CD4-positive, alpha-beta T cell treated with Interleukin-2 at 100 ng/mL for 4 hours (primary cell): ENCODE measurements around the gene TMEM178B.
"Not testable (repeated sequence)": the region's sequence is repeated elsewhere in the genome, so short reads cannot be mapped to it uniquely, and the experiment has no call there.

Source experiments
- DNase-seq: peaks from one replicate; pipeline ENCODE4 v3.0.0-alpha.2; 2020; ENCODE audit warnings: low spot score

Gene TMEM178B

GRCh38 chr7:141390339-141390738 is 316.5 kb downstream of the TMEM178B start:
- DNase-seq, result no peak

DNA sequence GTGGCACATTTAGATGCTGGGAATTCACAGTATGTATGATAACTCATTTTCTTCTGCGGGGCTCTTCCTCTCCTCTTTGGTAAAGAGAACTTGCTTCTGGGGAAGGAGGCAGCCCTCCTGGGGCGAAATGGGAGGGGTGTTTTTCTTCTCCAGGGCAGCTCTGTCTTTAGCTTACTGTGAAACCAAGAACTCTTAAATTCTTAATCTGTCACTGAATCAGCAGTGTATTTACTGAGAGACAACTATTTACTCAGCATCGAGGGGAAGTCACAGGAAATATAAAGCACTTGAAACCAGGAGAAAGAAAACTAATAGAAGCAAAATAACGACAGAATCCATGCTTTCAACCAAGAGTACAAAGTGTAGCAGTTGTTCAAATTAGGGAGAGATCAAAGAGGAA is 319.2 kb downstream of the TMEM178B start:
- no peak for DNase-seq

- DNase-seq, result no peak
Observed at GRCh38 chr7:141397236-141398163, 323.6 kb downstream of the TMEM178B start.

- DNase-seq, result no peak
Observed at GRCh38 chr7:141400356-141400755, 326.5 kb downstream of the TMEM178B start.

DNA sequence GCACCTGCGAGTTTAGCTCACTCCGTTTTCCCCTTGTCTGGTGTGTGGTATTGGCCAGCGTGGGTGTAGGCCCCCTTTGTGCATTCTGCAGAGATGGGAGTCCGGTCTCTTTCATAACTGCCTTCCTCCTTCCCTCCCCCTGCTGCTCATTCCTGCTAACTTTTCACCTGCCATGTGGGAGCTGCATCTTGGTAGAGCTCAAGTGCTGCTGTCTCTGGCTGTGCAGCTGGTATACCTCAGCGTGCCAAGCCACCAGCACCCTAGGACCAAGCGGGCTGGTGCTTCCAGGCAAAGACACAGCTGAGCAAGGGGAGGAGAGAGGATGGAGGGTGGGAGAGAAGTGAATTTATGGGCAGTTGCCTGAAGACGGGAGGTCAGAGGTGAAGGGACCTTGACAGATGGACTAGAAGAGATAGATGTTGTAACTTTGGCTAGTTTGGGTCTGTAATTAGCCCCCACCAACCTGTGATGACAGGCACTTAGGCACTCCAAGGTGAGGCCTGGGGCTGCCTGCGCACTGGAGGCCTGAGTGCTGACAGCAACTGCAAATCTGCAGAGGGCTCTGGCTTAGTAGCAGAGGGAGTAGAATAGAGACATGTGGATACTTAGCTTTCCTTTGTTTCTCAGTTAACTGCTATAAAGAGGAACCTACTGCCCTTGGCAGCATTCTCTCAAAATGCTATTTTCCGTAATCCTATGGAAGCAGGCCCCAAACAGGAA is 328.6 kb downstream of the TMEM178B start:
- no peak for DNase-seq

GRCh38 chr7:141403846-141404245 is 330.0 kb downstream of the TMEM178B start:
- not testable (repeated sequence) for DNase-seq

DNA sequence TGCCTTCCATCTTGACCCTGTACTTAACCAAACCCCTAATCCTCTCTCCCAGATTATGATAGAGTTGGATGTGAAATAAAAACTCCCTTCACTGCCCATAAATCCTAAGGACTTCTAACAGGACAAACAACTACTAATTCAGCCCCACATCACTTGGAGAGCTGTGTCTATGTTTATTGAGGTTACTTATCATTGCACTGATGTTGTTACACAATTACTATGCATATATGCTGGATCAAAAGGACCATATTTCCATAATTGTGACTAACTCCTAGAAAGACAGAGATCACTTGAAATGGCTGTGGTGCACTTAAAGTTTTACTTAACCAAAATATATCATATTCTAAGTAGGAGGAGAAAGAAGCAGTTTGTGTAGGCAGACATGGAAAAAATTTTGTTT is 332.5 kb downstream of the TMEM178B start:
- DNase-seq, result no peak

GRCh38 chr7:141407893-141408292 is 334.0 kb downstream of the TMEM178B start:
- DNase-seq, result no peak

GRCh38 chr7:141408440-141408839 is 334.6 kb downstream of the TMEM178B start:
- DNase-seq, result no peak

GRCh38 chr7:141409219-141409618 is 335.4 kb downstream of the TMEM178B start:
- no peak for DNase-seq

DNA sequence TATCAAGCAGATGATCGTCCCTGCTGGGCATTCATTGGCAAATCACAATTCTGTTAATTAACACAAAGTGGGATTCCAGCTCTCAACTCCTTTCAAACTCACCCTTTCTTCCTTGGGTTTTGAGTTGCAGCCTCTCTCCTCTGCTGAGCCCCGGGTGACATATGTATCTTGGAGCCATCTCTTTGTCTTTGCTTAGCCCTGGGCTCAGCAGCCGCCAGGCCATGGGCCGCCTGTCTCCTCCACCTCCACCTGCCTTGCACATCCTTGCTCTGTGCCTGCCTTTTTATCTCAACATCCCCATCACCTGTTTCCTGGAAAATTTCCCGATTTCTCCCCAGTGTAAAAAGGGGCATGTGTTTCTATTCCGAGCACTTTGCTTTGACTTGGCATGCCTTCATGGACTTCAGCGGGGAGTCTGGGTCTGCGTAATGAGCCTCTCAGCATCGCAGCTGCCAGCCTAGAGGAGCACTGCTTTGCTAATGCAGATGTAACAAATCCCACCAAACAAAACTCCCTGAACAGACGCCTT is 336.0 kb downstream of the TMEM178B start:
- no peak for DNase-seq

GRCh38 chr7:141410353-141411000 is 336.6 kb downstream of the TMEM178B start:
- DNase-seq, result no peak

- no peak for DNase-seq
Observed at GRCh38 chr7:141411133-141411532, 337.3 kb downstream of the TMEM178B start.

DNA sequence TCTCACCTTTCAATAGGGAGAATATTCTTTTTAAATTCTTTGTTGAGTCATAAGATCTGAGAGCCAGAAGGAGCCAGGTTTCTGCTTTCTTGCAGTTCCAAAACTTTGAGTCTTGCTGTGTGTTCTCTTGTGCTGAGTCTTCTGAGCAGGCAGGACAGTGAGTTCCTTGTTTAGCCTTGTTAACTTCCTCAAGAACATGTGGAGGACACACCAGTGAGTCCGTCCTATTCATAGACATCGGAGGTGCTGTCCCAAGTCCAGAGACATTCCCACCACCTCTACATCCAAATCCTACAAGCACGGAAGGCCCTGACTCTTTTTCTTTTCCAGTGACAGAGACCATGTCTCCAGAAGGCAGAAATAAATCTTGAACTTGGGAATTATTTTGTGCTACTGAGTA is 342.1 kb downstream of the TMEM178B start:
- no peak for DNase-seq

DNA sequence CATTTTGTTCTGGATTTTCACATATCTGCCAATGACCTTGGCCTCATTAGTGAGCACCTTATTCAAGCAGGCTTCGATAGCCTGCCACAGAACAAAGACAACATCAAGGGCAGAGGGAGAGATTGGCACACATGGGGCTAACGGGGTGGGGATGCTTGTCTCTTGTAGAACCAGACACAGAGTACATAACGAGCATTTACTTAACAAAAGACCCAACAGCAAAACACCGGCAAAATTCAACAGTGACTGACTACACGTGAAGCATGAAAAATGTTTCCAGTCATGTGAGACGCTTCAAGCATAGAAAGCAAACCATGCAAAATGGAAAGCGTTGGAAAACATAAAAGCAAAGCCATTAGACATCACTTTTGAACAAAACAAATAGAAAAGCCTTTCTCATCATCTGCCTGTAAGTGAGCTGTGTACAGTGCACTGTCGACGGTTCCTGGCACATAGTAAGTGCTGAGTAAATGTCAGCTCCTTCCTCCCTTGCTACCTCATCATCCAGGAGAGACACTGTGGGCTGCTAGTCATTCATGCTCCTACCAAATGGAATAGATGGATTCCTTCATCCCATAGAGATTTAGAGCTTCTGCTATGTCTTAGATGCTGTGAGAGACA is 342.9 kb downstream of the TMEM178B start:
- DNase-seq, result no peak

GRCh38 chr7:141417506-141417905 is 343.6 kb downstream of the TMEM178B start:
- no peak for DNase-seq

DNA sequence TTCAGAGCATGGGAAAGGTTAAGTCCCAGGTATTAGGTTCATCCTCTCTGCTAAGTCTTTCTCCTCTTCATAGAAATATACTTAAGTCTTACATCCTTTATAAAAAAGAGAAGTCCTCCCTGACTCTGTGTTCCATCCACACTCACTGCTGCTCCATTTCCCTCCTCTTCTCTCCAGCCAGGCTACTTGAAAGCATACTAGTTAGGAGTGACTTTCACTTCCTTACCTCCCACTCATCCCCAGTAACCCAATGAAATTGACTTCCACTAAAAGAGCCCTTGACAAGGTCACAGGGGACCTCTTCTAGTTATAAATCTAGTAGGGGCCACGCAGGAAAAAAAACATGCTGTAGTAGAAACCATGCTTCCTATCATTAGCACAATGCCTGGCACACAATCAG is 344.2 kb downstream of the TMEM178B start:
- DNase-seq, result no peak

- DNase-seq, result no peak
Observed at GRCh38 chr7:141421306-141421705, 347.4 kb downstream of the TMEM178B start.

- DNase-seq, result no peak
Observed at GRCh38 chr7:141427134-141427533, 353.3 kb downstream of the TMEM178B start.

DNA sequence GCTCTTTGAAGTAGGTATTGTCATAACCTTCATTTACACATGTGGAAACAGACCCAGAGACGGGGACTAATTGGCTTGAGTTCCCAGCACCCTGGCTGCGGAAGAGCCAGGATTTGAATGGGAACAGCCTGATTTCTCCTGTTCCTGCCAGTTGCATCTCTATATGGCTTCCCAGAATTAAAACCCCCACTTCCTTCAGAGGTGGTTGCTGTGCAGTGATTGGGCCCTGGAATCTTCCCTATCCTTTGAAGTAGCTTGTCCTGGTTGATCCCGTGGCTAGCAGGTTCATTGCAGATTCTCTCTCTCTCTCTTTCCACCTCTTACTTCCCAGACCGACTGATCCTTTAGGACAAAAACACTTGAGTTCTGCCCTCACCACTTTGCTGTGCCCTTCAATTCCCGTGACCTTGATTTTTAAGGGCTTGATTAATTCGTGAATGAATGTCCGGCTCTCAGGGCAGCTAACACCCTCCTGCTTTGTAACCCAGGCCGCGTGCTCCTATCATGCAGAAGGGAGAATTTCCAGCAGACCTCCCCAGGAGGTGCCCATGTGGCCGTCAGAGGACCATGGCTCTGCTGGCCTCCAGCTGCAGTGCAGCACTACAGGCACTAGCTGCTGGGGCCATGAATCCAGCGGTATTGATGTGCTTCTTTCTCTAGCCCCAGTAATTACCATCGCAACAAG is 356.7 kb downstream of the TMEM178B start:
- no peak for DNase-seq

DNA sequence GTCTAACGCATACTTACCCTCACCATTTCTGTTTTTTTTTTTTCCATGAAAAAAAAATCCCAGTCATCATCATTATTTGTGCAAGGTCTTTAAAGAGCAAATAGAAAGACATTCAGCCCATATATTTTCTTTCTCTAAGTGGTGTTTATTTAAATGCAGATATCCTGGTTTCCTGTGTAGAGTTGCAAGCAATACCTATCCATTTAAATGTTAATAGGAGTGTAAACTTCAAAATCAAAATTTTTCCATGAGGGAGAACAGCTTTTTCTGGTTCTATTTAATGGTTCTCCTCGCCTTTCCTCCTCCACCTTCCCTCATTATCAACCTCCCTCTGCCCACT is 357.2 kb downstream of the TMEM178B start:
- no peak for DNase-seq

DNA sequence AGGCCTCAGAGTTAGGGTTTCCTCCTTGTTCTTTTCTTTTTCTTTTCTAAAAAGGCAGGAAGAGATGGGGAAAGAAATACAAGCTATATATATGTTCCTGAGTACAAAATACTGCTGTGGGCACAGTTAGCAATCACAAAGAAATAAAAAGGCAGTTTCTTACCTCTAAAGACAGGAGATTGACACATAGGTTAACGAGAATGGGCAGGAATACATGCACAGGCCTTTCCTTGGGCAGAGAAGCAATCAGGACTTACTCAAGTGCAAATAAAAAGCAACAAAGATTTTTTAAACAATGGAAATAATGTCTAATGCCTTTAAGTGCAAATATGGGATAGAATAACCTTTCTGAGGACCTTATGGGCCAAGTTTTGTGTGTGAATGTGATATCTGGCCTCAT is 357.8 kb downstream of the TMEM178B start:
- no peak for DNase-seq
